Activated CD8-positive, alpha-beta memory T cell treated with anti-CD3 and anti-CD28 coated beads for 48 hours (primary cell): ENCODE results near the gene LGALS7B.
"Not testable (repeated sequence)": the region's sequence is repeated elsewhere in the genome, so short reads cannot be mapped to it uniquely, and the experiment has no call there.

ENCODE experiments used
- DNase-seq, 3 experiments: peaks; one replicate each; pipeline ENCODE4 v3.0.0-alpha.2; 2020; ENCODE audit warnings: low read depth in 2 of 3, low spot score in 2 of 3

Gene LGALS7B

GRCh38 chr19:38769635-38770211 lies 19.3 kb upstream of the LGALS7B start:
- DNase-seq: peak; percentile 73 to 94 (median 84)

GRCh38 chr19:38770228-38770948 lies 18.6 kb upstream of the LGALS7B start:
- DNase-seq: not testable (repeated sequence)

- DNase-seq: not testable (repeated sequence)
Observed at GRCh38 chr19:38770949-38771275, 18.1 kb upstream of the LGALS7B start.

GRCh38 chr19:38771569-38771968 lies 17.4 kb upstream of the LGALS7B start:
- DNase-seq: not testable (repeated sequence)

GRCh38 chr19:38773469-38774177 lies 15.4 kb upstream of the LGALS7B start, which contains the start of gene LGALS7:
TSS of gene LGALS7 (minus strand) at chr19:38773517. CDS start at chr19:38773492, 25 bp downstream.
- DNase-seq: no peak

- no peak for DNase-seq
Observed at GRCh38 chr19:38774181-38774950, 14.6 kb upstream of the LGALS7B start.

GRCh38 chr19:38778733-38779132 lies 10.3 kb upstream of the LGALS7B start:
- DNase-seq: no peak

- no peak for DNase-seq
Observed at GRCh38 chr19:38780443-38780842, 8.6 kb upstream of the LGALS7B start.

- no peak for DNase-seq
Observed at GRCh38 chr19:38781058-38781457, 7.9 kb upstream of the LGALS7B start.

- DNase-seq: not testable (repeated sequence)
Observed at GRCh38 chr19:38782212-38782611, 6.8 kb upstream of the LGALS7B start.

GRCh38 chr19:38784224-38784623 lies 4.8 kb upstream of the LGALS7B start:
- DNase-seq: no peak

- no peak for DNase-seq
Observed at GRCh38 chr19:38785187-38785699, 3.8 kb upstream of the LGALS7B start.

- not testable (repeated sequence) for DNase-seq
Observed at GRCh38 chr19:38786061-38786460, 2.9 kb upstream of the LGALS7B start.

GRCh38 chr19:38786572-38787265 lies 2.3 kb upstream of the LGALS7B start:
- no peak for DNase-seq

GRCh38 chr19:38790507-38791403 lies 1.8 kb downstream of the LGALS7B start:
- not testable (repeated sequence) for DNase-seq

- DNase-seq: not testable (repeated sequence)
Observed at GRCh38 chr19:38791451-38792064, 2.6 kb downstream of the LGALS7B start.

GRCh38 chr19:38792250-38793111 lies 3.5 kb downstream of the LGALS7B start:
- peak in 2 of 3 experiments; percentile 17 to 29 for DNase-seq

GRCh38 chr19:38793177-38793576 lies 4.2 kb downstream of the LGALS7B start:
- DNase-seq: no peak
